HG02938 (cell line): ENCODE measurements around the gene WDR31.

Source experiments
- ATAC-seq: cut with Tn5 transposase; IDR thresholded peaks from one replicate; pipeline ENCODE4 v1.9.1; 2021; ENCODE audit warnings: mild to moderate bottlenecking, moderate library complexity; ENCODE audit not compliant: unreplicated experiment

Gene WDR31

DNA sequence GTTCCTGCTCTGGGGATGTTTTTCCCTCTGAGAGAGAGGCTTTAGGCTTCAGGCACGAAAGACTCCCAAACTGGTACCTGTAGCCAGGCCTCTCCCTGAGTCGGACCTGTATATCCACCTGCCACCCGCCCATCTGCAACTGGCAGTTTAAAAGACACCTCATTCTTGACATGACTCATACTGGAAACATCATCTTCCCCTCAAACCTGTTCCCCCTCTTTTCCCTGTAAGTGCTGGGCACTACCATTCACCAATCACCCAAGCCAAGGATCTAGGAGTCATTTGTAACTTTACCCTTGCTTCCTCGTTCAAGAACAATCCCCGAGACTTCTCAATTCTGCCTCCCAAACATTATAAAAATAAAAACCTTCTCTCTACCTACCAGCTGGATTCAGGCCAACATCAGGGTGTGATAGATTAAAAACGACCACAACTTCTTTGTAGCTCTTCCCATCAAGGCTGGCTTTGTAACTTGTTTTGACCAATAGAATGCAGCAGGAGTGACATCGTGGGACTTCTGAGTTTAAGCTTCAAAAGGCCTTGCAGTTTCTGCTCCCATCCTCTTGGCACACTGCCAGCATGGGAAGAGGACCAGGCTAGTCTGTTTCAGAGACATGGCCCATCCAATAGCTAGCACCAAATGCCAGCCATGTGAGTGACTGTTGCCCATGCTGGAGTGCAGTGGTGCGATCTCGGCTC lies 1.8 kb upstream of the WDR31 start:
- no peak for ATAC-seq

GRCh38 chr9:113337714-113338113 lies 2.4 kb downstream of the WDR31 start:
- no peak for ATAC-seq

- no peak for ATAC-seq
Observed at GRCh38 chr9:113331780-113332179, 8.3 kb downstream of the WDR31 start.

DNA sequence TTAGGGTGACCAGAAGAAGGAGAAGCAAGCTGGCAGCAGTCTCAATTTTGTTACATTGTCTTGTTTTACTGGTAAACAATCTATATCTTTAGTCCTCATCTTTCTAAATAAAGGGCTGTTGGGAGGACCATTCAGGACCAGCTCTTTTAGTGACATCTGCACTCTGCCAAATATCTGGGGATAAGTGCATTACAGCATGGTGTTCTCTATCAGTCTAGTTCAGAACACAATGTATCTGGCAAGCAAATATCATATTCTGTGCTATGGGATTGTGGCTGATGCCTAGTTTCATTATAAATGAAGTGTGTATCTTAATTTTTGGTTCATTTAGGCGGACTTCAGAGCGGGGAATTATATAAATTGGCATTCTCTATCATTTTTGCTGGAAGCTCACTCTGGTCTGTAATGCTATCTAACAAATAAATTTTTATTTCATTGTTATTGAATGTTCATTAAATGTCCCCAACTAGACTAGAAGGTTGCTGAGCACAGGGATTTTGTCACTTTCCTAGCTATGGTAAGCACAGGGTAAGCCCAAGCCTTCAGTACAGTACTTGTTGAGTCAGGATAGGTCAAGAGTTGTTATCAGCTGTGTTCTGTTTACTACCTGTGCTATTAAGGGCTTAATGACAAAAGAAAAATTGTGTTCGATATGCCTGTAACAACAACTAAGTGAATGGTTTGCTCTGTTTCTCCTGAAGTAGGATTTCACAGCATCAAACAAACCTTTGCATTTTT lies 11.9 kb downstream of the WDR31 start:
- ATAC-seq: no peak

- ATAC-seq: no peak
Observed at GRCh38 chr9:113326230-113326629, 13.8 kb downstream of the WDR31 start.

- ATAC-seq: no peak
Observed at GRCh38 chr9:113322671-113323070, 17.4 kb downstream of the WDR31 start.

DNA sequence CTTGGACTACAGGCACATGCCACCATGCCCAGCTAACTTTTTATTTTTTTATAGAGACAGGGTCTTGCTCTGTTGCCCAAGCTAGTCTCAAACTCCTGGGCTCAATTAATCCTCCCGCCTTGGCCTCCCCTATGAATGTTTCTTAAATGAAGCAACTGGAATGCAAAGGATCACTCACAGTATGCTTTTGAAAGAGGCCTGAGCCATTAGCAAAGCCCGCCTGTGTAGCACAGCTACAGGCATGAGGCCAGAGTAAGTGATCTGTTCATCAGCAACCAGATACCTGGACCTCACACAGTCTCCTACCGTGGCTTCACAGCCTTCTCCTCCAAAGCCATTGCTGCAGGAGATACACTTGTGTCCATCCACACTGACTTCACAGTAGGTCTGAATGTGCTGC lies 20.0 kb downstream of the WDR31 start:
- no peak for ATAC-seq

DNA sequence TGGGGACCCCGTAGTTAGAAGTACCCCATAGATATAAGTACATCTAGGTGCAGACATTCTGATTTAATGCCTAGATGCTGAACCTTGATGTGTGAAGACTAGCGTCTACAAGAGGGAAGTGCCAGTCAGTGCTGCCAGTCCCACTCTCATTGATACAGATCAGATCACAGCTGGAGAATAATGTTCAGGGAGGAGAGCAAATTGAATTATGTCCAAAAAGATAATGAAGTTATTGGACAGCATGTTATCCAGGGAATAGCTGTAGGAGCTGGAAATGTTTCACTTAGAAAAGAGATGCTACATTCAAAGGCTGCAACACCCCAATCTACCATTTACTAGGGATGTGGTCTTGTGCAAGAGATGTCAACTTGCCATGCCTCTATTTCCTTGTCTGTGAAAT lies 21.0 kb downstream of the WDR31 start:
- ATAC-seq: no peak

DNA sequence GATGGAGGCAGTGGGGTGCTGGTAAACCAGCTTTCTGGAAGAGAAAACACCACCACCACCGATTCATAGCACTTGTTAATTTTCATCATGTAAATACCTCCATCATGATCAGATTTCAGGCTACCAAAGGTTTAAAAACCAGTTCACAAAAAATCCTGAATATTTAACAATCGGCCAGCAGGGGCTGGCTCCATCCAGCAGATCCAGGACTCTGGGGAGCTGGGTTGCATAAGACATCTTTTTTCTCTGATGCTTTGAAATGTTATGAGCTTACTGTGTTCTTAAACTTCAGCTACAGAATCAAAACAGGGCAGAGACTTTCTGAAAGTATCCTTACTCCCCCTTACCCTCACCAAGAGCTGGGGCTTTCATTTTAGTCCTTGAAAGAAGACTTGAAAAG lies 22.3 kb downstream of the WDR31 start:
- ATAC-seq: no peak

GRCh38 chr9:113316030-113316429 lies 24.0 kb downstream of the WDR31 start:
- ATAC-seq: no peak

DNA sequence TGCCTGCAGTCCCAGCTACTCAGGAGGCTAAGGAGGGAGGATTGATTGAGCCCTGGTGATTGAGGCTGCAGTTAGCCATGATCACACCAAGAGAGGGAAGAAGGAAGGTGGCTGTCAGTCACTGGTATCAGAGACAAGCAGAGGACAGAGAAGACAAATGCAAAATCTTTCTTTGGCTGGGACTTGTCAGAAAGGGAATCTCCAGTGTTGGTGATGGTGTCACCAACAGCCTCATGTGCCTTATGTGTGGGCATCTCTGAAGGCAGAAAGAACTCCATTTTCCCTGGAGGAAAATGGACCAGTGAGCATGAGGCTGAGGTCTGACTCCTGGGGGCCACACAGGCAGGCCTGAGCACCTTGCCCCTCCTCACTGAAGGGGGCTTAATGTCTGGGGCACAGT lies 24.8 kb downstream of the WDR31 start:
- no peak for ATAC-seq

GRCh38 chr9:113313261-113313660 lies 26.8 kb downstream of the WDR31 start:
- no peak for ATAC-seq

- no peak for ATAC-seq
Observed at GRCh38 chr9:113311961-113312360, 28.1 kb downstream of the WDR31 start.

DNA sequence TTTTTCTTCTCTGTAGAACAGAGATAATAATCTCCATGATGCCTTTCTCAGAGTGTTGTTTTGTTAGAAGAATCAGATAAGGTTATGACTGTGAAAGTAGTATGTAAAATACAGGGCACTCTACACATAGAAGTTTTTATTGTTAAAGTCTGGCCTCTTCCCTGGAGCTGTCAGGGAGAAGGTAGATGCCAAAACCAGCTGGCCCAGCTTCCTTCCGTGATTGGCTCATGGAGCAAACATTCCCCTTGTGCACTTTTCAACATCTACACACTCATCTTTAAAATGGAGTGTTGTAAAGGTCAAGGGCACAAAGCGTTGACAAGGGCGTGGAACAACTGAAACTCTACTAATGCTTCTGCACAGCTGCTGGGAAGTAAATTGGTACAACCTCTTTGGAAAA lies 29.5 kb downstream of the WDR31 start:
- no peak for ATAC-seq

GRCh38 chr9:113309204-113309813 lies 30.8 kb downstream of the WDR31 start:
- ATAC-seq: no peak

GRCh38 chr9:113307396-113307975 lies 32.6 kb downstream of the WDR31 start:
- ATAC-seq: no peak

DNA sequence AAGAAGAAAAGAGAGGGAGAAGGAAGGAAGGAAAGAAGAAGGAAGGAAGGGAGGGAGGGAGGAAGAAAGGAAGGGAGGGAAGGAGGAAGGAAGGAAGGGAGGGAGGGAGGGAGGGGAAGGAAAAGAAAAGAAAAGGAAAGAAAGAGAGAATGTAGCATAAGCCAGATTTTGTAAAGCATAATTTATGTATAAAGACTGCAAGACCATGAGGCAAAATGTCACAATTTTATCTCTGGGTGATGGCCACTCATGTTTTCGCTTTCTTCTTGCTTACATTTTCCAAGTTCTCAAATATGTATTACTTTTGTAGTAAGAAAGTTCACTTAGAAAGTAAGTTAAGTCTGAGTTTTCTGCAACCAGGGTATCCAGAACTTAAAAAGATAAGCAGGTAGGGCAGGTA lies 33.5 kb downstream of the WDR31 start:
- no peak for ATAC-seq

DNA sequence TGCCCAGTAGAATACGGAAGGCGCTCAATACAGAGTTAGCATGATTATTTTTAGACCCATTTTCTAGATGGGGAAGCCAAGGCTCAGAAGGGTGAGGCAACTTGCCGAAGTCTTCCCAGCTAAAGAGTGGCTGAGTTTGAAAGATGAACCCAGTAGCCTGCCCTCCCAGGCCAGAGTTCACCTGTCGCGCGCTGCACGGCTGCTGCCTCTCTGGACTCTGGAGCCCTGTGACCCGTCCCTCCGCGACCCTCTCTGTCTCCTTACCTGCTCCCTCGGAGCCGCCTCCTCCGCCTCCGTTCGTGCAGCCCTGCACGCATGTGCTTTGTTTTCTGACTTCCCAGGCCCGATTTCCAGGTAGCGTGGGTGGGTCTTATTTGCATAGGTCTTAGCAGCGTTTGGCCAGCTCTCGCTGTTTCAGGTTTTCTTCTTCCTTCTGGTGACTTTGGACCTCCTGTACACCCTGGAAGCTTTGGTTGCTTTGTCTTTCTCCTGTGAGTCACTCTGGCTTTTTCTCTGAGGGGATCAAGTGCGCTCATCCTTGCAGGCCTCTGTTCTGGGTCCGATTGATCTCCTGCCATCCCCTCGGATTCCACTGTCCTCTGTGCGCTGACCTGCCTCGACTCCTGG lies 37.2 kb downstream of the WDR31 start, which contains the start of gene RNF183:
Gene RNF183, minus strand, starts transcription at position 585 of the 627 bp plus-strand sequence. CDS start 5,192 bp downstream, outside the sequence.
- no peak for ATAC-seq

- ATAC-seq: no peak
Observed at GRCh38 chr9:113301548-113301947, 38.5 kb downstream of the WDR31 start.

DNA sequence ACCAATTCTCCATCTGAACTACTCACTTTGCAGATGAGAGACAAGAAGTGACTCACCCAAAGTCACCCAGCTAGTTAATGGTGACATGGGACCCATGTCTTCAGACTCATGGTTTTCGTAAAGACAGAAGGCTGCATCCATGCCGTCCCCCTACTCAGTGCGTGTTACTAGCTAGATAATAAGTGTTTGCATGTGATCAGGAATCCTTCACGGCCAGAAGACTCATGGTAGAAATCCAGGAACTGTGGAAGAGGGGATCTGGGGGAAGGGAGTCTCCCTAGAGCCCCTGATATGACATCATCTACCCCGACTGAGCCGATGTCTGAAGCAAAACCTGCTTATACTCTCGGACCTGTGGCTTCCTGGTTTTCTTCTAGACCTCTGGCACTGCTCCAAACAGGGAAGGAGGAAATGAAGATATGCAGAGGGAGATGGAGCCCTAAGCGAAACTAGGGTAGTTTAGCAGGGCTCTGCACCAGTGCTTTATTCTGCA lies 40.2 kb downstream of the WDR31 start:
- no peak for ATAC-seq
